Omental fat pad (tissue), 4 donors: ENCODE results near the gene TLR1. TPM values are rescaled to one million over a fixed set of nuclear protein-coding genes. Genes with fewer than 3 reads are reported as not detected.

Experiments used
- ATAC-seq: fragments of 150-250 bp; one replicate; pipeline ENCODE4 v1.9.1; 2016; ENCODE audit warnings: mild to moderate bottlenecking, moderate library complexity; ENCODE audit not compliant: low FRiP score
- DNase-seq: peaks from one replicate; pipeline ENCODE4 v3.0.0-alpha.2; 2019; ENCODE audit warnings: low spot score
- total RNA-seq, 4 donors: library from RNA; depleted of rRNA; stranded (reverse); fragments of >200 nt; gene quantifications; one replicate each; pipeline ENCODE4 v1.1.0, GENCODE V29; 2016
- TF ChIP-seq, protein P1 (sequence below), 3 donors: fragments of 450-650 bp; IDR thresholded peaks; one replicate each; pipeline ENCODE4 v1.5.1; 2016 to 2017; ENCODE audit warnings: antibody characterized with exemption in 3 of 3, mild to moderate bottlenecking in 3 of 3, moderate library complexity in 2 of 3

Gene TLR1
- total RNA-seq, 4 donors from 2014 or later: 17.0 to 35.8 (median 27.1) TPM

DNA sequence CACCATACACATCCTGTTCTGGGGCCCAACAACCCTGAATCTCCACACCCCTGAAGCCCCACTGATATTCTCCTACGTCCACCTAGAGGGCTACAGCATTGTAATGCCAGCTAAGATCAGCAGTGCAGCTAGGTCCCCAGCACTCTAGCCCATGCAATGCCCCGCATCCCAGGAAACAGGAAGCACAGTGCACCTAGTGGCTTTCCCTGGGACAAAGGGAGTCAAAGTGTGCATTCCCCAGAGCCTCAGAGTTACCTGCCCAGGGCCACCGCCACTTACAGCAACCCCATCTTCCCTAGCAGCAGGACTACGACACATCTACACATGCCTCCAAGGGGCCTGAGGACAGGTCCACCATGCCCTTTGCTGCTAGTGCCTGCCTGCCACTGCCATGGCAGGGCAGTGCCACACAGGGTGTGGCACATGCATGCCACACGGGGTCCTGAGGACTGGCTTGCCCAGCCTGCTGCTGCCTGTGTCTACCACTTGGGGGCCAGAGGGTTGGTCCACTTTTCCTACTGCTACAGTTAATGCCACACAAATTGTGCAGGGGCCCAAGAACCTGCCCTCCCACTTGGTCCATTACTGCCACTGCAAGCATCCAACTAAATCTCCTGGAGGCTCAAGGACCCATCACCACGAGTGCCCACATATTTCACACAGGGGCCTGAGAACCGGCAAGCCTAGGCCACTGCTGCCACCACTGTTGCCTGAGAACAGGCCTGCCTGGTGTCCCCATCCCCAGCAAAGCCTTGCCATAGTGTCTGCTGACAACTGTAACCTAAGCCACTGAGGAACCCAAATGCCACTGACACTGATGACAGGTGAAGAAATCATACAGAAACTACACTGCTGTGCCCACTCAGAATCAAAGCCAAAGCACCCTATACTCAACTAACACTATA, 28.3 kb upstream of the TLR1 start:
- peak; percentile 28 for ATAC-seq
- DNase-seq: no peak
- TF ChIP-seq, protein P1, sequence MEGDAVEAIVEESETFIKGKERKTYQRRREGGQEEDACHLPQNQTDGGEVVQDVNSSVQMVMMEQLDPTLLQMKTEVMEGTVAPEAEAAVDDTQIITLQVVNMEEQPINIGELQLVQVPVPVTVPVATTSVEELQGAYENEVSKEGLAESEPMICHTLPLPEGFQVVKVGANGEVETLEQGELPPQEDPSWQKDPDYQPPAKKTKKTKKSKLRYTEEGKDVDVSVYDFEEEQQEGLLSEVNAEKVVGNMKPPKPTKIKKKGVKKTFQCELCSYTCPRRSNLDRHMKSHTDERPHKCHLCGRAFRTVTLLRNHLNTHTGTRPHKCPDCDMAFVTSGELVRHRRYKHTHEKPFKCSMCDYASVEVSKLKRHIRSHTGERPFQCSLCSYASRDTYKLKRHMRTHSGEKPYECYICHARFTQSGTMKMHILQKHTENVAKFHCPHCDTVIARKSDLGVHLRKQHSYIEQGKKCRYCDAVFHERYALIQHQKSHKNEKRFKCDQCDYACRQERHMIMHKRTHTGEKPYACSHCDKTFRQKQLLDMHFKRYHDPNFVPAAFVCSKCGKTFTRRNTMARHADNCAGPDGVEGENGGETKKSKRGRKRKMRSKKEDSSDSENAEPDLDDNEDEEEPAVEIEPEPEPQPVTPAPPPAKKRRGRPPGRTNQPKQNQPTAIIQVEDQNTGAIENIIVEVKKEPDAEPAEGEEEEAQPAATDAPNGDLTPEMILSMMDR (IDR thresholded peaks at IDR 0.05): no peak

DNA sequence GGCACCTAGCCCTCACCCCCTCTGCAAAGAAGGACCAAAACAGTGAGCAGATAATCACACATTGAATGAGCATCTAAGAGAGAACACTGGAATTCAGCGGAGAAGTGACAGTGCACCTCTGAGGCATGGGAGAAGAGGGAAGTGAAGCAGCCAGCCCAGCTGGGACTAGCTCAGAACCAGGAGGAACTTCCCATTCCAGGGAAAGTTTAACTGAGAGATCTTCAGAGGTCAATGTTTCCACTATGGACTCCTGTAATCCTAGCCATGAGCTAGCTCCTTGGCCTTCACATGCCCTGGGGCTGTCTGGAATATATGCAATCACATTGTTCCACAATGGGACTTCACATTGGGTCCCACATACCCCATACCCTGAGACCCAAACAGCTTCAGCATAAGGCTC, 27.6 kb upstream of the TLR1 start:
- TF ChIP-seq, protein P1 (IDR thresholded peaks at IDR 0.05): no peak
- no peak for DNase-seq
- ATAC-seq: no peak

DNA sequence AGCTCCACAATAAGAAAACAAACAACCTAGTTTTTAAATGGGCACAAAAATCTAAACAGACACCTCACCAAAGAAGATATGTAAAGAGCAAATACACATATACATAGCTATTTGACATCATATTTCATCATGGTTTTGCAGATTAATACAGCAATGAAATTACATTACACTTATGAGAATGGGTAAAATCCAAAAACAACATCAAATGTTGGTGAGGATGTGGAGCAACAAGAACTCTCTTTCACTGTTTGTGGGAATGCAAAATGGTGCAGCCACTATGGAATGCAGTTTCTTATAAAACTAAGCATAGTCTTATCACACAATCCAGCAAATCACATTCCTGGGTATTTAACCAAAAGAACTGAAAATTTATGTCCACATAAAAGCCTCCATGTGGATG, 27.1 kb upstream of the TLR1 start:
- DNase-seq (no peak), ATAC-seq (no peak)
- TF ChIP-seq, protein P1 (IDR thresholded peaks at IDR 0.05): no peak

DNA sequence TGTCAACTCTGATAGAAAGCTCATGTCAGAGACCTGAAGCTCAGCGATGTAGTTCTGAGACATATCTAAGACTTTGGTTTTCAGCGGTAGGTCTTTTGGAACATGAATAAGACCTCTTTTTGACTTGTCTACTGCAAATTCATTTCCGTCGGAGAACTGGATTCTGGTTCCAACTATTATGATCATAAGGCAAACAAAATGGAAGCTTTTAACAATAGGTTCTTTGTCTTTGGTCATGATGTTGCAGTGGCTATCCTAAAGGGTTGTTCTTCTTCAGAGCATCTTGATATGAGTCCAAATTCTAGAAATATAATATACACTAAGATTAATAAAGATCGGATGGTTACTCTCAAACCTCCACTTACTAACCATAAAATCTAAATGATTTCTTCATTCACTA, 24.6 kb upstream of the TLR1 start:
- TF ChIP-seq, protein P1 (IDR thresholded peaks at IDR 0.05): no peak
- ATAC-seq (no peak), DNase-seq (no peak)

DNA sequence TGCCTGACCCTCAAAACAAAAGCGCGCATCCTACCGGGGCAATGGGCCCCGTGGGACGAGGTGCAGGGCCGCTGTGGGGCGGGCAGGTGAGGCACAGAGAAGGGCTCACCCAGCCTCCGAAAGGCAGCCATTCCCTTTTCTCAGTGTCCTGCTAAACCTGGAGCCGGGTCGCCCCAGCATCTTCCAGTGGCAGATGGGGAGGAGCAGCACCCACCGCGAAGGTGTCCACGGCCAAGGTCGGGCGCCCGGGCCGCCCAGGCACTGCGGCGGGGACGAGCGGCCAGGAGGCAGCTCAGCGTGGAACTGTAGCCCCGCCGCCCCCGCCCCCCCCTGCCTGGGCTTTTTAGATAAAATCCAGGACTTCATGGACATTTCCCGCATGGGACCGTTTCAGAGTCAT, 19.2 kb upstream of the TLR1 start:
- DNase-seq (no peak), ATAC-seq (no peak)
- TF ChIP-seq, protein P1 (IDR thresholded peaks at IDR 0.05): no peak

DNA sequence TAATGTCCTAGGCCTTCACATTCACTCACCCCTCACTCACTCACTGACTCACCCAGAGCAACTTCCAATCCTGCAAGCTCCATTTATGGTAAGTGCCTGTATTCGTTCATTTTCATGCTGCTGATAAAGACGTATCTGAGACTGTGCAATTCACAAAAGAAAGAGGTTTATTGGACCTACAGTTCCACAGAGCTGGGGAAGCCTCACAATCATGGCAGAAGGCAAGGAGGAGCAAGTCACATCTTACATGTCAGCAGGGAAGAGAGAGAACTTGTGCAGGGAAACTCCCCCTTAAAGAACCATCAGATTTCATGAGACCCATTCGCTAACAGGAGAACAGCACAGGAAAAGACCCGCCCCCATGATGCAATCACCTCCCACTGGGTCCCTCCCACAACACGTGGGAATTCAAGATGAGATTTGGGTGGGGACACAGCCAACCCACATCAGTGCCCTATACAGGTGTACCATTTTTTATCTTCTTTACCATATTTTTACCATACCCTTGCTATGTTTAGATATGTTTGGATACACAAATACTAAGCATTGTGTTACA, 18.2 kb upstream of the TLR1 start:
- TF ChIP-seq, protein P1 (IDR thresholded peaks at IDR 0.05): no peak
- ATAC-seq (no peak), DNase-seq (no peak)

DNA sequence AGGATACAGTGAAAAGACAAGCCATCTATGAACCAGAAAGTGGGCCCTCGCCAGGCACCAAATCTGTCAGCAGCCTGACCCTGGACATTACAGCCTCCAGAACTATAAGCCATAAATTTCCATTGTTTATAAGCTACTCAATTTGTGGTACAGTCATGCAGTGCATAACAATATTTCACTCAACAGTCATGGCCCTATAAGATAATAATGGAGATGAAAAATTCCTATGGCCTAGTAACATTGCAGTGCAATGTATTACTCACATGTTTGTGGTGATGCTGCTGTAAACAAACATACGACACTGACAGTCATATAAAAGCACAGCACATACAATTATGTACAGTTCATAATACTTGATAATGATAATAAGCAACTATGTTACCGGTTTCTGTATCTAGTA, 17.1 kb upstream of the TLR1 start:
- DNase-seq: no peak
- no peak for ATAC-seq
- TF ChIP-seq, protein P1 (IDR thresholded peaks at IDR 0.05): no peak
